ENCODE results near the gene OVOL3.

Gene OVOL3

DNA sequence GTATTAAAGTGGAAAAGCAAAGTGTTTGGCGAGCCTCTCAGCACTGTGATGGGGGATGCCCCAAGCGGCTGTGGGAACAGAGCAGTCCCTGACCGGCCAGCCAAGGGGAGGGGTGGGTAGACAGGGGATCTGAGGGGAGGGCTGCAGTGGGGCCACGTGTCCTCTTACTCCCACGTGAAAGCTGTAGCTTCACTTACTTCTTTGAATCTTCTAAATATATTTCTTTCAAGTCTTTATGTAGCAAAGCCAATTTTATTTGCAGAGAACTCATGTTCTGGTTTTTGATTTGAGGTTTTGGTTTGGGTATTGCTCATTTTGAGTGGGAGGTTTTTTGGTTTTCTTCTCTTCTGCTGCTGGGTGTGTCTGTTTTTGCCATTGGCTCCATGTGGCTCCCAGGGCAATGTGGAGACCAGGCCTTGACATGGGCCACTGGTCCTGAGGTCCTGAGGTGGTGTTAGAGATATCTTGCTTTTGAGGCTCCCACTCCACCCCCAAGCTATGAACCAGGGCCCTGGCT is 17.7 kb upstream of the OVOL3 start:
- no peak overlapping the region for H3K4me3 ChIP-seq (ENCODE audit: low read length)
- H3K4ac ChIP-seq (ENCODE audit: low read depth, low read length) = no peak overlapping the region
- H3K79me1 ChIP-seq (ENCODE audit: low read length) = no peaks in the 10 kb centered on the region
- H3K56ac ChIP-seq (ENCODE audit: low read length) = no peak overlapping the region
- no peak overlapping the region for H3K9ac ChIP-seq (ENCODE audit: low read length)
- no peaks in the 10 kb centered on the region for H3K4me1 ChIP-seq (ENCODE audit: control insufficient read depth, low read depth, low read length)
- no peak overlapping the region for H3K18ac ChIP-seq (ENCODE audit: low read length)
- no peak overlapping the region for H4K5ac ChIP-seq (ENCODE audit: low read length)
- no peaks in the 10 kb centered on the region for H3K27me3 ChIP-seq (ENCODE audit: insufficient read depth, low read length, poor library complexity)
- no peak overlapping the region for H3K23ac ChIP-seq (ENCODE audit: low read length)
- no peak overlapping the region for H4K8ac ChIP-seq (ENCODE audit: low read depth, low read length)
- no peaks in the 10 kb centered on the region for H3K79me2 ChIP-seq (ENCODE audit: control insufficient read depth, insufficient read depth, low read length)
- no peak overlapping the region for H3K27ac ChIP-seq (ENCODE audit: low read depth, low read length)
- H2BK15ac ChIP-seq (replicated peaks; ENCODE audit: low read depth) = no peak overlapping the region
- no CpG with 5 or more reads among the region's 5 CpGs for WGBS (ENCODE audit: extremely low coverage, insufficient coverage, low lambda C conversion rate)
- peaks cover 7% of the 10 kb centered on the region for H3K36me3 ChIP-seq (ENCODE audit: control insufficient read depth, insufficient read depth, low read length)
- H2BK120ac ChIP-seq (ENCODE audit: low read depth, low read length) = no peak overlapping the region
- H2AK5ac ChIP-seq (ENCODE audit: low read length) = no peak overlapping the region
- H2BK5ac ChIP-seq (ENCODE audit: low read length) = no peak overlapping the region
- no peak for DNase-seq
- H3K4me2 ChIP-seq (ENCODE audit: low read length) = no peak overlapping the region

DNA sequence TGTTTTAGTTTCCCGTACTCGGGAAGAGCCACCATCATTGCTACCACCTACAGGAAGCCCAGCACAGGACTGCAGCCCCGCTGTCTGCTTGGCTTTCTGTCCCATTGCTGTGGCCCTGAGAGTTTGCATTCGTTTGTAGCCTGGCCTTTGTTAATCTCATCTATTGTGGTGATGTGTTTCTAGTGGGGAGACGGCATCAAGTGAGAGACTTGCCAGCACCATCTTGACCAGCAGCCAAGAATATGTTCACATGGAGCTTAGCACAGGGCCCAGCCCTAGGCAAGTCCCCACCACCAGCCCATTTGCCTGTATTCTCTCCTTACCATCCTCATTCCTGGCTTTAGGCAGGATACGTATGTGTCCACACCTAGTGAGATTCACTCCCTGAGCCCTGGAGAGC is 17.3 kb upstream of the OVOL3 start:
- H3K4me1 ChIP-seq (ENCODE audit: control insufficient read depth, low read depth, low read length) = no peaks in the 10 kb centered on the region
- H3K4ac ChIP-seq (ENCODE audit: low read depth, low read length) = no peak overlapping the region
- no peak overlapping the region for H4K5ac ChIP-seq (ENCODE audit: low read length)
- H3K27ac ChIP-seq (ENCODE audit: low read depth, low read length) = no peak overlapping the region
- H3K9ac ChIP-seq (ENCODE audit: low read length) = no peak overlapping the region
- no peak overlapping the region for H3K18ac ChIP-seq (ENCODE audit: low read length)
- no peak overlapping the region for H3K4me3 ChIP-seq (ENCODE audit: low read length)
- no peak overlapping the region for H2BK15ac ChIP-seq (replicated peaks; ENCODE audit: low read depth)
- no peaks in the 10 kb centered on the region for H3K79me2 ChIP-seq (ENCODE audit: control insufficient read depth, insufficient read depth, low read length)
- DNase-seq = no peak
- no CpG with 5 or more reads among the region's 6 CpGs for WGBS (ENCODE audit: extremely low coverage, insufficient coverage, low lambda C conversion rate)
- H3K79me1 ChIP-seq (ENCODE audit: low read length) = no peaks in the 10 kb centered on the region
- no peak overlapping the region for H2BK120ac ChIP-seq (ENCODE audit: low read depth, low read length)
- no peaks in the 10 kb centered on the region for H3K27me3 ChIP-seq (ENCODE audit: insufficient read depth, low read length, poor library complexity)
- no peak overlapping the region for H3K4me2 ChIP-seq (ENCODE audit: low read length)
- H2BK5ac ChIP-seq (ENCODE audit: low read length) = no peak overlapping the region
- H3K36me3 ChIP-seq (ENCODE audit: control insufficient read depth, insufficient read depth, low read length) = peaks cover 5% of the 10 kb centered on the region
- no peak overlapping the region for H4K8ac ChIP-seq (ENCODE audit: low read depth, low read length)
- H3K56ac ChIP-seq (ENCODE audit: low read length) = no peak overlapping the region
- no peak overlapping the region for H2AK5ac ChIP-seq (ENCODE audit: low read length)
- no peak overlapping the region for H3K23ac ChIP-seq (ENCODE audit: low read length)

DNA sequence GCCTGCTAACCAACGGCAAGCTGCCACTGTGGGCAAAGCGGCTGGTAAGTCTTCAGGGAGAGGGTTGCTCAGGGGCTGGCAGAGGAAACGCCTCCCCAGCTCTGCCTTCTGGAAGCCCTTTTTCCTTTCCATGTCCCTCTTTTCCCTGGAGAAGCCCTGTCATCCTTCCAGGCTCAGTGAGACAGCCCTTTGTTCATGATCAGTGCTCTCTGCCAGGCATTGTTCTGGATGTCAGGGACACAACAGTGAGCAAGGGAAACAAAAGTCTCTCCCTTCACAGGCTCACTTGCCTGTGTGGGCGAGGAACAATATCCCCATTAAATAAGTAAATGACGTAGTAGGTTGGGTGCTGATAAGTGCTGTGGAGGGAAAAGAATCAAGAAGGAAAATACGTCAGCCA is 13.9 kb upstream of the OVOL3 start:
- H3K36me3 ChIP-seq (ENCODE audit: control insufficient read depth, insufficient read depth, low read length) = peaks cover 6% of the 10 kb centered on the region

DNA sequence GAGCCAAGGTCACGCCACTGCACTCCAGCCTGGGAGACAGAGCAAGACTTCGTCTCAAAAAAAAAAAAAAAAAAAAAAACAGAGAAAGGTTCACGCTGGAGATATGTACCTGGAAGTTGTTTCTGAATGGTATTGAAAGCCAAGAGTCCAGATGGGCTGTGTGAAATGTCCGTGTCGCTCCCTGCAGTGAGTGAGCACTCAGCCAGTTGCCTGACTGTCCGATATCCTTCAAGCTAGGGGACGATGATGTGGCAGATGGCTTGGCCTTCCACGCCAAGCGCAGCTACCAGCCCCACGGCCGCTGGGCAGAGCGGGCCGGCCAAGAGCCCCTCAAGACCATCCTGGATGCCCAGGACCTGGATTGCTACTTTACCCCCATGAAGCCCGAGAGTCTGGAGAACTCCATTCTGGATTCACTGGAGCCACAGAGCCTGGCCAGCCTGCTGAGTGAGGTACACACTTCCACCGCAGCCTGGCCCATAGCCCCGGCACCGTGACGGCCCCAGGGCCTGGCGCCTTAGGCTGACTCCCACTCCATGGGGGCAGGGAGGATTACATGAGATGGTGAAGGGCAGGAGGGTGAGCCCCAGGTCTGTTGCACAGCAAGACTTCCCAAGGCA is 11.7 kb upstream of the OVOL3 start:
- Histone ChIP-seq H3K79me1 (ENCODE audit: low read length) (no peaks in the 10 kb centered on the region), H3K18ac (ENCODE audit: low read length) (no peak overlapping the region), H2BK5ac (ENCODE audit: low read length) (no peak overlapping the region), H3K23ac (ENCODE audit: low read length) (no peak overlapping the region), H2BK15ac (replicated peaks; ENCODE audit: low read depth) (no peak overlapping the region), H2AK5ac (ENCODE audit: low read length) (no peak overlapping the region), H3K9ac (ENCODE audit: low read length) (no peak overlapping the region), H3K4me2 (ENCODE audit: low read length) (no peak overlapping the region), H4K5ac (ENCODE audit: low read length) (no peak overlapping the region), H3K27ac (ENCODE audit: low read depth, low read length) (no peak overlapping the region), H3K56ac (ENCODE audit: low read length) (no peak overlapping the region), H3K79me2 (ENCODE audit: control insufficient read depth, insufficient read depth, low read length) (no peaks in the 10 kb centered on the region), H4K8ac (ENCODE audit: low read depth, low read length) (no peak overlapping the region), H3K4ac (ENCODE audit: low read depth, low read length) (no peak overlapping the region), H3K36me3 (ENCODE audit: control insufficient read depth, insufficient read depth, low read length) (peaks cover 6% of the 10 kb centered on the region), H2BK120ac (ENCODE audit: low read depth, low read length) (no peak overlapping the region), H3K27me3 (ENCODE audit: insufficient read depth, low read length, poor library complexity) (no peaks in the 10 kb centered on the region), H3K4me3 (ENCODE audit: low read length) (no peak overlapping the region), H3K4me1 (ENCODE audit: control insufficient read depth, low read depth, low read length) (no peaks in the 10 kb centered on the region)
- no CpG with 5 or more reads among the region's 19 CpGs for WGBS (ENCODE audit: extremely low coverage, insufficient coverage, low lambda C conversion rate)
- DNase-seq = no peak

More for the DNA sequence above, 13.9 kb upstream of the OVOL3 start:
- no peak overlapping the region for H2BK5ac ChIP-seq (ENCODE audit: low read length)
- H3K4me3 ChIP-seq (ENCODE audit: low read length) = no peak overlapping the region
- no peaks in the 10 kb centered on the region for H3K79me1 ChIP-seq (ENCODE audit: low read length)
- no peak overlapping the region for H3K4me2 ChIP-seq (ENCODE audit: low read length)
- no peak overlapping the region for H4K8ac ChIP-seq (ENCODE audit: low read depth, low read length)
- H2AK5ac ChIP-seq (ENCODE audit: low read length) = no peak overlapping the region
- H3K56ac ChIP-seq (ENCODE audit: low read length) = no peak overlapping the region
- H2BK120ac ChIP-seq (ENCODE audit: low read depth, low read length) = no peak overlapping the region
- no peak overlapping the region for H2BK15ac ChIP-seq (replicated peaks; ENCODE audit: low read depth)
- H3K18ac ChIP-seq (ENCODE audit: low read length) = no peak overlapping the region
- no peak overlapping the region for H3K4ac ChIP-seq (ENCODE audit: low read depth, low read length)
- no peak overlapping the region for H4K5ac ChIP-seq (ENCODE audit: low read length)
- no peak for DNase-seq
- H3K23ac ChIP-seq (ENCODE audit: low read length) = no peak overlapping the region
- H3K9ac ChIP-seq (ENCODE audit: low read length) = no peak overlapping the region
- no peak overlapping the region for H3K27ac ChIP-seq (ENCODE audit: low read depth, low read length)
- no CpG with 5 or more reads among the region's 6 CpGs for WGBS (ENCODE audit: extremely low coverage, insufficient coverage, low lambda C conversion rate)
- no peaks in the 10 kb centered on the region for H3K79me2 ChIP-seq (ENCODE audit: control insufficient read depth, insufficient read depth, low read length)
- H3K27me3 ChIP-seq (ENCODE audit: insufficient read depth, low read length, poor library complexity) = no peaks in the 10 kb centered on the region
- H3K4me1 ChIP-seq (ENCODE audit: control insufficient read depth, low read depth, low read length) = no peaks in the 10 kb centered on the region

DNA sequence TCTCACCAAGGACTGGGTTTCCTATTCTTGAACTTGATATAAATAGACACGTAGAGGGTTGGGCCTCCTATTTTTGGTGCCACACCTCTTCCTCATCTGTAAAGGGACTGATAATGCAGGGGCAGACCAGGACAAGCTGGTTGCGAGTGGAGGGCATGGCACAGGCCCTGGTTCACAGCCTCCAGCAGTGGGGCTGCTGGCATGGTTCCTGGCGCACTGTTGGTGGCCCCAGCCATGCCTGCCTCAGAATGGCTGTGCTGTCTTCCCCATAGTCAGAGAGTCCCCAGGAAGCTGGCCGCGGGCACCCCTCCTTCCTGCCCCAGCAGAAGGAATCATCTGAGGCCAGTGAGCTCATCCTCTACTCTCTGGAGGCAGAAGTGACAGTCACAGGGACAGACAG is 10.5 kb upstream of the OVOL3 start:
- Histone ChIP-seq H3K4me1 (ENCODE audit: control insufficient read depth, low read depth, low read length) (no peaks in the 10 kb centered on the region), H3K36me3 (ENCODE audit: control insufficient read depth, insufficient read depth, low read length) (peaks cover 6% of the 10 kb centered on the region), H3K4me3 (ENCODE audit: low read length) (no peak overlapping the region), H3K9ac (ENCODE audit: low read length) (no peak overlapping the region), H4K8ac (ENCODE audit: low read depth, low read length) (no peak overlapping the region), H3K27ac (ENCODE audit: low read depth, low read length) (no peak overlapping the region), H2BK120ac (ENCODE audit: low read depth, low read length) (no peak overlapping the region), H3K79me1 (ENCODE audit: low read length) (no peaks in the 10 kb centered on the region), H3K23ac (ENCODE audit: low read length) (no peak overlapping the region), H3K79me2 (ENCODE audit: control insufficient read depth, insufficient read depth, low read length) (no peaks in the 10 kb centered on the region), H2BK5ac (ENCODE audit: low read length) (no peak overlapping the region), H4K5ac (ENCODE audit: low read length) (no peak overlapping the region), H3K4me2 (ENCODE audit: low read length) (no peak overlapping the region), H2BK15ac (replicated peaks; ENCODE audit: low read depth) (no peak overlapping the region), H3K56ac (ENCODE audit: low read length) (no peak overlapping the region), H3K4ac (ENCODE audit: low read depth, low read length) (no peak overlapping the region), H3K18ac (ENCODE audit: low read length) (no peak overlapping the region), H2AK5ac (ENCODE audit: low read length) (no peak overlapping the region), H3K27me3 (ENCODE audit: insufficient read depth, low read length, poor library complexity) (no peaks in the 10 kb centered on the region)
- no CpG with 5 or more reads among the region's 5 CpGs for WGBS (ENCODE audit: extremely low coverage, insufficient coverage, low lambda C conversion rate)
- no peak for DNase-seq
